HFFc6 (cell line): ENCODE measurements around the gene MALT1. TPM values are rescaled to one million over a fixed set of nuclear protein-coding genes. Genes with fewer than 3 reads are reported as not detected.
A peak's percentile ranks its signal among the peaks of the same experiment; 100 is the strongest.

Source experiments
- DNase-seq: peaks from one replicate; pipeline ENCODE4 v3.0.0-alpha.2; 2018
- H3K27ac Mint-ChIP-seq: 2 replicates; pipeline ENCODE4 v1.8.0; 2020; ENCODE audit warnings: mild to moderate bottlenecking, mixed read lengths
- H3K27me3 Mint-ChIP-seq: 2 replicates; pipeline ENCODE4 v1.8.0; 2021; ENCODE audit warnings: mild to moderate bottlenecking, moderate library complexity, mixed read lengths; ENCODE audit not compliant: insufficient read depth
- H3K36me3 Mint-ChIP-seq: 2 replicates; pipeline ENCODE4 v1.8.0; 2021; ENCODE audit warnings: low read depth, mixed read lengths
- H3K4me1 Mint-ChIP-seq: 2 replicates; pipeline ENCODE4 v1.8.0; 2020; ENCODE audit warnings: low read depth, mixed read lengths
- H3K4me3 Mint-ChIP-seq: 2 replicates; pipeline ENCODE4 v1.8.0; 2020; ENCODE audit warnings: mild to moderate bottlenecking, moderate library complexity, mixed read lengths
- H3K9me3 Mint-ChIP-seq: 2 replicates; pipeline ENCODE4 v1.8.0; 2020; ENCODE audit warnings: mild to moderate bottlenecking, mixed read lengths
- CTCF ChIP-seq: fragments of 200-600 bp; sonication (generic); IDR thresholded peaks from 2 replicates; pipeline ENCODE4 v1.5.0; 2021; ENCODE audit warnings: antibody characterized with exemption, mild to moderate bottlenecking
- total RNA-seq, 6 experiments: library from RNA; stranded (reverse); fragmentation: NEBNext Ultra II Directional; extraction: Animal tissue kit (Norgen Biotek cat#: 25700); gene quantifications; 2 replicates in 1 of 6; 3 replicates in 5 of 6; pipeline ENCODE4 v1.2.3, GENCODE V29; 2021

MALT1 gene
- total RNA-seq, 6 experiments from 2014 or later: 19.9 to 25.6 (median 22.4) TPM

- no peaks in the 10 kb centered on the region for H3K9me3 Mint-ChIP-seq
- no peak for TF ChIP-seq CTCF
- H3K36me3 Mint-ChIP-seq: no peaks in the 10 kb centered on the region
- no peak for DNase-seq
- H3K27ac Mint-ChIP-seq: no peak overlapping the region
- no peaks in the 10 kb centered on the region for H3K27me3 Mint-ChIP-seq
- H3K4me3 Mint-ChIP-seq: no peak overlapping the region
- peaks cover 55% of the 10 kb centered on the region for H3K4me1 Mint-ChIP-seq
These were observed 38.7 kb upstream of the MALT1 start for GRCh38 chr18:58632552-58632951.

- Mint-ChIP-seq H3K4me1 (peaks cover 46% of the 10 kb centered on the region), H3K4me3 (no peak overlapping the region), H3K27ac (no peak overlapping the region), H3K27me3 (no peaks in the 10 kb centered on the region), H3K9me3 (no peaks in the 10 kb centered on the region), H3K36me3 (no peaks in the 10 kb centered on the region)
- DNase-seq: no peak
- no peak for TF ChIP-seq CTCF
These were observed 37.4 kb upstream of the MALT1 start for GRCh38 chr18:58633874-58634273.

GRCh38 chr18:58635891-58636290 lies 35.4 kb upstream of the MALT1 start:
- no peaks in the 10 kb centered on the region for H3K36me3 Mint-ChIP-seq
- H3K9me3 Mint-ChIP-seq: no peaks in the 10 kb centered on the region
- peak; percentile 66 for DNase-seq
- peak; percentile 40 for TF ChIP-seq CTCF
- H3K4me1 Mint-ChIP-seq: peaks cover 30% of the 10 kb centered on the region
- H3K4me3 Mint-ChIP-seq: no peak overlapping the region
- H3K27ac Mint-ChIP-seq: peak overlapping the region; percentile 80
- H3K27me3 Mint-ChIP-seq: no peaks in the 10 kb centered on the region

GRCh38 chr18:58637197-58637596 lies 34.1 kb upstream of the MALT1 start:
- H3K27me3 Mint-ChIP-seq: no peaks in the 10 kb centered on the region
- H3K4me3 Mint-ChIP-seq: no peak overlapping the region
- no peak for TF ChIP-seq CTCF
- H3K36me3 Mint-ChIP-seq: no peaks in the 10 kb centered on the region
- DNase-seq: no peak
- H3K9me3 Mint-ChIP-seq: no peaks in the 10 kb centered on the region
- H3K27ac Mint-ChIP-seq: no peak overlapping the region
- H3K4me1 Mint-ChIP-seq: peaks cover 30% of the 10 kb centered on the region

- no peak overlapping the region for H3K4me3 Mint-ChIP-seq
- DNase-seq: no peak
- TF ChIP-seq CTCF: no peak
These were observed 33.3 kb upstream of the MALT1 start for GRCh38 chr18:58637946-58638345.

GRCh38 chr18:58638441-58638840 lies 32.8 kb upstream of the MALT1 start:
- Mint-ChIP-seq H3K36me3 (no peaks in the 10 kb centered on the region), H3K27me3 (no peaks in the 10 kb centered on the region), H3K4me1 (peaks cover 29% of the 10 kb centered on the region), H3K27ac (0 out of 2 replicates have a peak overlapping the region, but pooled peaks have one; percentile 5), H3K9me3 (no peaks in the 10 kb centered on the region), H3K4me3 (no peak overlapping the region)
- TF ChIP-seq CTCF: no peak
- DNase-seq: no peak

More at GRCh38 chr18:58637946-58638345, 33.3 kb upstream of the MALT1 start:
- Mint-ChIP-seq H3K4me1 (peaks cover 30% of the 10 kb centered on the region), H3K27ac (0 out of 2 replicates have a peak overlapping the region, but pooled peaks have one; percentile 5), H3K9me3 (no peaks in the 10 kb centered on the region), H3K36me3 (no peaks in the 10 kb centered on the region), H3K27me3 (no peaks in the 10 kb centered on the region)
